Caco-2 (cell line): Measurements from ENCODE around the gene AMIGO2. TPM values are rescaled to one million over a fixed set of nuclear protein-coding genes. Genes with fewer than 3 reads are reported as not detected.

Source experiments
- BruUV-seq: library from RNA; stranded (reverse); fragments of 400-500 nt; replicated peaks from 2 replicates; lab custom pipeline; 2021; lab: Mats Ljungman, UMichigan
- CTCF ChIA-PET: fragments of 300-600 bp; sonication (Branson Sonifier 250); formaldehyde crosslinking; loops from one replicate; lab custom pipeline; 2022; ENCODE audit warnings: antibody characterized with exemption; lab: Charles Lee
- POLR2A ChIA-PET: fragments of 300-600 bp; sonication (Branson Sonifier 250); formaldehyde crosslinking; loops from one replicate; lab custom pipeline; 2022; ENCODE audit warnings: antibody characterized with exemption; lab: Charles Lee
- DNase-seq, 2 experiments: peaks; one replicate each; pipeline versions ENCODE4 v3.0.0 to v3.0.0-alpha.2; 2020 to 2022
- H3K27me3 ChIP-seq: replicated peaks from 2 replicates; pipeline ENCODE4 v1.6.0; 2011; ENCODE audit warnings: low read length; ENCODE audit not compliant: control insufficient read depth, insufficient read depth
- H3K36me3 ChIP-seq: 2 replicates; pipeline ENCODE4 v1.5.1; 2011; ENCODE audit warnings: low read length; ENCODE audit not compliant: control insufficient read depth, insufficient read depth
- H3K4me1 ChIP-seq: fragments of 250-450 bp; sonication (Bioruptor Pico); 2 replicates; pipeline ENCODE4 v1.5.1; 2020; ENCODE audit warnings: mild to moderate bottlenecking
- H3K4me3 ChIP-seq: 2 replicates; pipeline ENCODE4 v1.5.1; 2011; ENCODE audit warnings: low read depth, mild to moderate bottlenecking, control low read depth, low read length
- H3K9me3 ChIP-seq: fragments of 250-450 bp; sonication (Bioruptor Pico); 2 replicates; pipeline ENCODE4 v1.5.1; 2020; ENCODE audit warnings: mild to moderate bottlenecking, moderate library complexity
- H3K27ac Mint-ChIP-seq: one replicate; pipeline ENCODE4 v1.8.0; 2022; ENCODE audit warnings: mixed read lengths; ENCODE audit not compliant: unreplicated experiment
- H3K27me3 Mint-ChIP-seq: one replicate; pipeline ENCODE4 v1.8.0; 2022; ENCODE audit warnings: mixed read lengths; ENCODE audit not compliant: insufficient read depth, unreplicated experiment
- H3K36me3 Mint-ChIP-seq: one replicate; pipeline ENCODE4 v1.8.0; 2022; ENCODE audit warnings: mild to moderate bottlenecking, mixed read lengths; ENCODE audit not compliant: insufficient read depth, unreplicated experiment
- H3K4me1 Mint-ChIP-seq: one replicate; pipeline ENCODE4 v1.8.0; 2022; ENCODE audit warnings: low read depth, mixed read lengths; ENCODE audit not compliant: unreplicated experiment
- H3K4me3 Mint-ChIP-seq: one replicate; pipeline ENCODE4 v1.8.0; 2022; ENCODE audit warnings: mild to moderate bottlenecking, moderate library complexity, mixed read lengths; ENCODE audit not compliant: unreplicated experiment
- H3K9me3 Mint-ChIP-seq: one replicate; pipeline ENCODE4 v1.8.0; 2022; ENCODE audit warnings: mixed read lengths; ENCODE audit not compliant: unreplicated experiment
- CTCF ChIP-seq, 2 experiments: fragments of 200-600 bp in 1 of 2; IDR thresholded peaks; 1 replicate in 1 of 2; 2 replicates in 1 of 2; pipeline versions ENCODE4 v1.5.1 to v1.8.0; 2011 to 2022; ENCODE audit warnings: antibody characterized with exemption in 1 of 2, control low read depth in 1 of 2, inconsistent platforms in 1 of 2, low read depth in 1 of 2, low read length in 1 of 2, mild to moderate bottlenecking in 1 of 2, moderate library complexity in 1 of 2; ENCODE audit not compliant: insufficient read depth in 1 of 2, severe bottlenecking in 1 of 2, unreplicated experiment in 1 of 2
- intact Hi-C: fragments of 100-400 bp; cut with micrococcal nuclease; formaldehyde crosslinking; loops from one replicate; pipeline ENCODE4 v1.10.0; 2022; ENCODE audit not compliant: unreplicated experiment
- total RNA-seq: library from RNA; stranded (reverse); gene quantifications from 2 replicates; pipeline ENCODE4 v1.2.3, GENCODE V29; 2022

Gene AMIGO2
- total RNA-seq, 1 experiment from 2014 or later: 1.6 TPM

GRCh38 chr12:47034661-47035060, 45.1 kb downstream of the AMIGO2 start:
- H3K36me3 Mint-ChIP-seq: peaks cover 7% of the 10 kb centered on the region
- no peak for DNase-seq
- no peaks in the 10 kb centered on the region for H3K27me3 Mint-ChIP-seq
- Histone ChIP-seq H3K9me3 (peaks cover 16% of the 10 kb centered on the region), H3K27me3 (no peaks in the 10 kb centered on the region), H3K36me3 (no peaks in the 10 kb centered on the region), H3K4me1 (peaks cover 29% of the 10 kb centered on the region), H3K4me3 (no peak overlapping the region)
- intact Hi-C loops: loop anchor here (5.0 kb wide), 1 partner anchor 603 kb away; no protein-coding TSS in a partner anchor
- CTCF ChIA-PET: interaction anchor here (3.5 kb wide), 1 partner anchor 35 kb away, joined by 59 read pairs; no protein-coding TSS in a partner anchor
- peaks cover 34% of the 10 kb centered on the region for H3K9me3 Mint-ChIP-seq
- H3K4me1 Mint-ChIP-seq: peaks cover 62% of the 10 kb centered on the region
- no peak overlapping the region for H3K27ac Mint-ChIP-seq
- BruUV-seq: no TSS peak
- POLR2A ChIA-PET: no interaction called here
- no peak overlapping the region for H3K4me3 Mint-ChIP-seq
- TF ChIP-seq CTCF (IDR thresholded peaks at IDR 0.05; ENCODE audit: insufficient read depth in 1 of 2, low read depth in 1 of 2, low read length in 1 of 2, severe bottlenecking in 1 of 2, unreplicated experiment in 1 of 2): no peak

- Histone ChIP-seq H3K4me1 (peaks cover 27% of the 10 kb centered on the region), H3K4me3 (no peak overlapping the region), H3K36me3 (no peaks in the 10 kb centered on the region), H3K27me3 (no peaks in the 10 kb centered on the region), H3K9me3 (peaks cover 13% of the 10 kb centered on the region)
- no peak overlapping the region for H3K4me3 Mint-ChIP-seq
- CTCF ChIA-PET: interaction anchor here (1.0 to 3.5 kb wide), 4 partner anchors 16 to 364 kb away, joined by 3 to 59 read pairs (median 28); no protein-coding TSS in a partner anchor
- peaks cover 27% of the 10 kb centered on the region for H3K9me3 Mint-ChIP-seq
- no peaks in the 10 kb centered on the region for H3K27me3 Mint-ChIP-seq
- POLR2A ChIA-PET: no interaction called here
- peaks cover 57% of the 10 kb centered on the region for H3K4me1 Mint-ChIP-seq
- no peak for TF ChIP-seq CTCF (IDR thresholded peaks at IDR 0.05; ENCODE audit: insufficient read depth in 1 of 2, low read depth in 1 of 2, low read length in 1 of 2, severe bottlenecking in 1 of 2, unreplicated experiment in 1 of 2)
- H3K27ac Mint-ChIP-seq: no peak overlapping the region
- H3K36me3 Mint-ChIP-seq: peaks cover 7% of the 10 kb centered on the region
- BruUV-seq: no TSS peak
- intact Hi-C loops: loop anchor here (2.0 to 5.0 kb wide), 3 partner anchors 45 to 603 kb away; partner anchors contain the start of genes AMIGO2 and PCED1B
- DNase-seq: no peak
These were observed 45.8 kb downstream of the AMIGO2 start for GRCh38 chr12:47033789-47034555.

GRCh38 chr12:47033081-47033480, 46.7 kb downstream of the AMIGO2 start:
- no peaks in the 10 kb centered on the region for H3K36me3 ChIP-seq
- peaks cover 9% of the 10 kb centered on the region for H3K9me3 ChIP-seq
- Mint-ChIP-seq H3K27ac (no peak overlapping the region), H3K27me3 (no peaks in the 10 kb centered on the region), H3K9me3 (peaks cover 18% of the 10 kb centered on the region), H3K4me3 (no peak overlapping the region), H3K36me3 (peaks cover 1% of the 10 kb centered on the region), H3K4me1 (peaks cover 48% of the 10 kb centered on the region)
- no peak for TF ChIP-seq CTCF (IDR thresholded peaks at IDR 0.05; ENCODE audit: insufficient read depth in 1 of 2, low read depth in 1 of 2, low read length in 1 of 2, severe bottlenecking in 1 of 2, unreplicated experiment in 1 of 2)
- H3K4me1 ChIP-seq: peaks cover 20% of the 10 kb centered on the region
- no peak for DNase-seq
- no peaks in the 10 kb centered on the region for H3K27me3 ChIP-seq
- CTCF ChIA-PET: interaction anchor here (0.7 to 3.5 kb wide), 18 partner anchors 12 to 654 kb away, joined by 3 to 59 read pairs (median 6); partner anchors contain the start of genes AMIGO2 and PCED1B
- no peak overlapping the region for H3K4me3 ChIP-seq
- POLR2A ChIA-PET: no interaction called here
- intact Hi-C loops: loop anchor here (2.0 to 5.0 kb wide), 3 partner anchors 46 to 604 kb away; partner anchors contain the start of genes AMIGO2 and PCED1B
- no TSS peak for BruUV-seq
